GM23248 (cell line): ENCODE results near the gene SMCO2.

ENCODE experiments used
- EZH2 ChIP-seq: fragments of 200-600 bp; sonication (generic); IDR thresholded peaks from 2 replicates; pipeline ENCODE4 v1.6.1; 2018; ENCODE audit warnings: antibody characterized with exemption, mild to moderate bottlenecking; ENCODE audit not compliant: insufficient read depth, poor library complexity, severe bottlenecking
- EZH2phosphoT487 ChIP-seq: fragments of 200-600 bp; sonication (generic); IDR thresholded peaks from 2 replicates; pipeline ENCODE4 v1.6.1; 2018; ENCODE audit warnings: antibody characterized with exemption, moderate library complexity, mild to moderate bottlenecking, low read depth; ENCODE audit not compliant: insufficient read depth

- no peak for TF ChIP-seq EZH2
- no peak for TF ChIP-seq EZH2phosphoT487
Measured at GRCh38 chr12:27516625-27517024, 70.1 kb downstream of the SMCO2 start.
